Limb (tissue), 2 donors: ENCODE results near the gene CGB5.

Experiments used
- DNase-seq, 2 donors: peaks; one replicate each; pipeline ENCODE4 v3.0.0-alpha.2; 2016; ENCODE audit errors: extremely low spot score in 2 of 2

CGB5 gene

GRCh38 chr19:49085020-49085867 lies 41.6 kb downstream of the CGB5 start, which contains the start of gene SNRNP70:
Gene SNRNP70 (plus strand): TSS chr19:49085451. CDS start chr19:49086415, 964 bp downstream.
- DNase-seq: peak; percentile 100

- DNase-seq: no peak
Observed at GRCh38 chr19:49085868-49086232, 42.2 kb downstream of the CGB5 start.

GRCh38 chr19:49086296-49086695 lies 42.6 kb downstream of the CGB5 start:
- no peak for DNase-seq

GRCh38 chr19:49091391-49092038 lies 47.9 kb downstream of the CGB5 start:
- no peak for DNase-seq

- DNase-seq: no peak
Observed at GRCh38 chr19:49092686-49093085, 49.0 kb downstream of the CGB5 start.
